ENCODE results near the gene MAN2A2. TPM values are rescaled to one million over a fixed set of nuclear protein-coding genes. Genes with fewer than 3 reads are reported as not detected.

The MAN2A2 gene
- total RNA-seq, 2 experiments from 2014 or later, result 108 to 111 TPM

DNA sequence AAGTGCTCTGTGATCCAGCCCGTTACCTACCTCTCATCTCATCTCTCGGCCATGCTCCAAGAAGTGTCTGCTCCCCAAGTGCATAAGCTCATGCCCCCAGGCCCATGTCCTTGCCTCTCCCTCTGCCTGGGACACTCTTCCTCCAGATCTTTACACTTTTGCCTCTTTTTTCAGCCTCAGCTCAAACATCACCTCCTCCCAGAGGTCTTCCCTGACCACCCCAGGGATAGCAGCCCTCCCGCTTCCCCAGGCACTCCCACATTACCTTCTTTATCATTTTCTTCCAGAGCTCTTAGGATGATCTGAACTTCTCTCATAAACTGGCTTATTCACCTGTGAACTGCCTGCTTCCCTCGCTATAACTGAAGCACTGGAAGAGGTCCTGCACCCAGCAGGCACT lies 37.4 kb upstream of the MAN2A2 start:
- DNase-seq, result no peak
- peaks cover 2% of the 10 kb centered on the region for H3K36me3 Mint-ChIP-seq
- H3K27ac Mint-ChIP-seq, result no peak overlapping the region
- no peak overlapping the region for H3K4me3 Mint-ChIP-seq
- POLR2A ChIA-PET, result no interaction called here
- ATAC-seq (ENCODE audit: low read depth), result no peak
- H3K4me1 Mint-ChIP-seq, result peaks cover 35% of the 10 kb centered on the region
- H3K9me3 Mint-ChIP-seq, result no peaks in the 10 kb centered on the region
- no peaks in the 10 kb centered on the region for H3K27me3 Mint-ChIP-seq

- no peak for ATAC-seq (ENCODE audit: low read depth)
- Mint-ChIP-seq H3K4me3 (no peak overlapping the region), H3K27me3 (no peaks in the 10 kb centered on the region), H3K4me1 (peaks cover 37% of the 10 kb centered on the region), H3K36me3 (peaks cover 2% of the 10 kb centered on the region), H3K9me3 (no peaks in the 10 kb centered on the region), H3K27ac (no peak overlapping the region)
- DNase-seq, result no peak
- POLR2A ChIA-PET, result no interaction called here
Observed at GRCh38 chr15:90866161-90866715, 36.9 kb upstream of the MAN2A2 start.

DNA sequence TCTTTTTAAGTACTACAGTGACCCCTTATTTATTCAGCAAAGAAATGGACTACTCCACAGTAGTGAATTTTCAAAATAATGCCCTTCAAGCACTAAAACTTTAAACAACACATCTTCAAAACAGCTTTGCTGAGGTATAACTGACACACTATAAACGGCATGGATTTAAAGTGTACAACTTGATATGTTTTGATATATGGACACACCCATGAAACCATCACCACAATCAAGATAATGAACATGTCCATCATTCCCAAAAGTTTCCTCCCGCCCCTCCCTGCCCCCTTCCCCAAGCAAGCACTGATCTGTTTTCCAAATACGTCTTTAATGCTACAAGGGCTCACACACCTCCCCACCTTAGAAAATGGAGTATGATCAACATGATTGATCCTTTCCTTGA lies 36.3 kb upstream of the MAN2A2 start:
- no peaks in the 10 kb centered on the region for H3K27me3 Mint-ChIP-seq
- H3K36me3 Mint-ChIP-seq, result peaks cover 2% of the 10 kb centered on the region
- peaks cover 37% of the 10 kb centered on the region for H3K4me1 Mint-ChIP-seq
- H3K27ac Mint-ChIP-seq, result no peak overlapping the region
- no peak overlapping the region for H3K4me3 Mint-ChIP-seq
- H3K9me3 Mint-ChIP-seq, result no peaks in the 10 kb centered on the region
- ATAC-seq (ENCODE audit: low read depth) (no peak), DNase-seq (no peak)
- POLR2A ChIA-PET, result no interaction called here

DNA sequence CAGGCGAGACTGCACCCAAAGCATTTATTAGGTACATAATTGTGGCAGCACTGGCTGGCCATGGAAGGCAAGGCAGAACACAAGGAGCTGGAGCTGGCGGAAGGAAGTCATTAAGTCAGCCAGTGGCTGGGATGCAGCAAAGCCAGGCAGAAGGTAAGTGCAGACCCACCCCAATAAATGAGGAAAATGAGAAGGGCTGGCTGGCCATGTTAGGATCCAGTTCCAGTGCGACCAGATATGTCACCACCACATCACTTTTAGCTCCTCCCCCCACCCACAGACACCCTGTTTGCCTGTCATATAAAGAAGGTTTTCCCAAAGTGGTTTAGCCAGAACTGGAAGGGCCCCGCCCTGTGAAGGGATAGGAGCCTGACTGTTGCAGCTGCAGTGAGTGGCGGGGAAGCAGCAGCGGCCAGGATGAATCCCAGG lies 34.8 kb upstream of the MAN2A2 start, which contains the start of gene FURIN:
FURIN (plus strand) TSS at position 328 of the 429 bp plus-strand sequence. CDS start 7,153 bp downstream, outside the sequence.
- Mint-ChIP-seq H3K27me3 (no peaks in the 10 kb centered on the region), H3K9me3 (no peaks in the 10 kb centered on the region), H3K4me1 (peaks cover 40% of the 10 kb centered on the region), H3K36me3 (peaks cover 4% of the 10 kb centered on the region), H3K27ac (peak within 1 kb of the TSS; percentile 92), H3K4me3 (peak within 1 kb of the TSS; percentile 63)
- DNase-seq (no peak), ATAC-seq (ENCODE audit: low read depth) (no peak)
- POLR2A ChIA-PET, result interaction anchor here (0.7 to 0.9 kb wide), 2 partner anchors 13 to 17 kb away, joined by 3 to 4 read pairs; no protein-coding TSS in a partner anchor

GRCh38 chr15:90869140-90869541 lies 34.0 kb upstream of the MAN2A2 start:
- Mint-ChIP-seq H3K27me3 (no peaks in the 10 kb centered on the region), H3K4me3 (peak overlapping the region; percentile 63), H3K9me3 (no peaks in the 10 kb centered on the region), H3K36me3 (peaks cover 4% of the 10 kb centered on the region), H3K27ac (peak overlapping the region; percentile 92), H3K4me1 (peaks cover 43% of the 10 kb centered on the region)
- ATAC-seq (ENCODE audit: low read depth), result no peak
- DNase-seq, result no peak
- POLR2A ChIA-PET, result no interaction called here

GRCh38 chr15:90869601-90870353 lies 33.3 kb upstream of the MAN2A2 start:
- Mint-ChIP-seq H3K4me3 (peak overlapping the region; percentile 91), H3K4me1 (peaks cover 44% of the 10 kb centered on the region), H3K27ac (peak overlapping the region; percentile 92), H3K36me3 (peaks cover 4% of the 10 kb centered on the region), H3K9me3 (no peaks in the 10 kb centered on the region), H3K27me3 (no peaks in the 10 kb centered on the region)
- POLR2A ChIA-PET, result interaction anchor here (0.7 to 2.1 kb wide), 5 partner anchors 12 to 153 kb away, joined by 3 to 12 read pairs (median 6); partner anchors contain the start of genes BLM and MAN2A2
- DNase-seq (no peak), ATAC-seq (ENCODE audit: low read depth) (peak; percentile 37)

DNA sequence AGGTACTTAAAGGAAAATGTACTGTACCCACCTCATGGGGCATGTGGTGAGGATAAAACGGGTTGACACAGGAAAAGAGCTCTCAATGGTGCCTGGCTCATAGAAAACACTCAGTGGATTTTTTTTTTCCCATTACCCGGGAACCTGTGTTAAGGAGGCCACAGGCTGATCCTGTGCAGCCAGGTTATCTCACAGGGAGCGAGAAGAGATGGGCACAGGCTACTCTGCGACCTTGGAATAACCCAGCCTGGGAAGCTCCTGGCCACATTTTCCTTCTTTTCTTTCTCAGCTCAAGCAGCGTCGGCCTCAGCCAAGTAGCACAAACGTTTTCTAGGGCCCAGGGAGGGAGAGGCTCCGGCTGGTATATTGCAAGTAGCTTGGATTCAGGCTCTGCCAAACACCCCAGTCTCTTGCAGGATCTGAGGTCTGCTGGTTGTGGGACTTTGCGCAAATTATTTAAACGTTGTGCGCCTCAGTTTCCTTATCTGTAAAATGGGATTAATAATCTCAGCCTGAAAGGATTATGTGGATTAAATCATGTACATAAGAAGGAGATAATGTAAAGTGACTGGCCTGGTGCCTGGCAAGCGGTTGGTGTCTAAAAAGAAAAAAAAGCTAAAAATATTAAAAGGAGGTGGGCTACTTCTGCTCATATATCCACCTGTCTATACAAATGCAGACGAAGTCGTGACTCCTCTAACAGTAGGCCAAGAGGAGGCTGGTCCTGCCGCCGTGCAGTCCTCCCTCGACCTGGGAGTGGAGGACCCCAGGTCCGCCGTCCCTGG lies 32.6 kb upstream of the MAN2A2 start:
- no peaks in the 10 kb centered on the region for H3K27me3 Mint-ChIP-seq
- H3K4me3 Mint-ChIP-seq, result peak overlapping the region; percentile 91
- H3K27ac Mint-ChIP-seq, result peak overlapping the region; percentile 92
- ATAC-seq (ENCODE audit: low read depth) (peak; percentile 28), DNase-seq (no peak)
- H3K4me1 Mint-ChIP-seq, result peaks cover 45% of the 10 kb centered on the region
- POLR2A ChIA-PET, result interaction anchor here (0.7 to 2.1 kb wide), 11 partner anchors 12 to 494 kb away, joined by 3 to 17 read pairs (median 4); partner anchors contain the start of genes BLM, FES and MAN2A2
- H3K36me3 Mint-ChIP-seq, result peaks cover 4% of the 10 kb centered on the region
- H3K9me3 Mint-ChIP-seq, result no peaks in the 10 kb centered on the region

GRCh38 chr15:90871139-90871715 lies 31.9 kb upstream of the MAN2A2 start:
- H3K4me1 Mint-ChIP-seq, result peaks cover 45% of the 10 kb centered on the region
- DNase-seq (peak; percentile 73), ATAC-seq (ENCODE audit: low read depth) (peak; percentile 32)
- POLR2A ChIA-PET, result interaction anchor here (0.6 to 2.1 kb wide), 17 partner anchors 13 to 495 kb away, joined by 3 to 17 read pairs (median 4); partner anchors contain the start of genes BLM, FES and MAN2A2
- H3K9me3 Mint-ChIP-seq, result no peaks in the 10 kb centered on the region
- peak overlapping the region; percentile 92 for H3K27ac Mint-ChIP-seq
- peak overlapping the region; percentile 91 for H3K4me3 Mint-ChIP-seq
- peaks cover 4% of the 10 kb centered on the region for H3K36me3 Mint-ChIP-seq
- H3K27me3 Mint-ChIP-seq, result no peaks in the 10 kb centered on the region

DNA sequence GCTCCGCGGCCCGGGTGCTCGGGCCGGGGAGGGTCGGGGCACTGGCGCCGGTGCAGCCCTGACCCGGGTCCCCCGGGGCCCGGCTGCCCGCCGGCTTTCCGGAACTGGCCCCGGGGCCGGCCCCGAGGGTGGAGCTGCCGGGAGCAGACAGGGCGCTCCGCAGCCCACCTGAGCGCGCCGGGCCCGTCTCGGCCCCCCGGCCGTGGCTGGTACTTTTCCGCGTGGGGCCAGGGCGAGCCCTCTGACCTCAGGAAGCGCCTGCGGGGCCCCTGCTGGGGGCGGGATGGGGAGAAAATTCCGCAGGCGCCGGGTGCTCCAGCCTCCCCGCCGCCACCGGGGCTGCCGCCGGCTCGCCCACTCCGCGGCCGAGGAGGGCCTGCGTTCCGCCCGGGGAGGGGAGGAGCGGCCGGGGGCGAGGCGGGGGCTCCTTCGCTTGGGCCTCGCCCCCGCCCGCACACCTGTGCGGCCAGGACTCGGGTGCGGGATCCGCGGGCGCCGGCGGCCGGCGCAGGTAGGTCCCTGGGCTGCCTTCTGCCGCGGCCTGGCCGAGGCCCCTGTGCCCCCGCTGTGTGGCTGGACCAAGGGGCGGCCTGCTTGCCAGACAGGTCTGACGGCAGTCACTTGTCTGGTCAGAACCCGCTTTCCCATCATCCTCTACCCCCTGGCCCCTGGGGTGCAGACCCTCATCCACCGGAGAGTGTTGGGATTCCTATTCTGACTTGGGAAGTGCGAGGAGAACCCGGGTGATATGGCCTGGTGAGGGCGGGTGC lies 31.2 kb upstream of the MAN2A2 start:
- Mint-ChIP-seq H3K27me3 (no peaks in the 10 kb centered on the region), H3K4me1 (peaks cover 47% of the 10 kb centered on the region), H3K4me3 (peak overlapping the region; percentile 90), H3K27ac (peak overlapping the region; percentile 86), H3K36me3 (peaks cover 10% of the 10 kb centered on the region), H3K9me3 (no peaks in the 10 kb centered on the region)
- DNase-seq (peak; percentile 63), ATAC-seq (ENCODE audit: low read depth) (peak; percentile 28)
- POLR2A ChIA-PET, result interaction anchor here (0.5 to 2.1 kb wide), 18 partner anchors 10 to 495 kb away, joined by 3 to 17 read pairs (median 4); partner anchors contain the start of genes BLM, FES and MAN2A2

DNA sequence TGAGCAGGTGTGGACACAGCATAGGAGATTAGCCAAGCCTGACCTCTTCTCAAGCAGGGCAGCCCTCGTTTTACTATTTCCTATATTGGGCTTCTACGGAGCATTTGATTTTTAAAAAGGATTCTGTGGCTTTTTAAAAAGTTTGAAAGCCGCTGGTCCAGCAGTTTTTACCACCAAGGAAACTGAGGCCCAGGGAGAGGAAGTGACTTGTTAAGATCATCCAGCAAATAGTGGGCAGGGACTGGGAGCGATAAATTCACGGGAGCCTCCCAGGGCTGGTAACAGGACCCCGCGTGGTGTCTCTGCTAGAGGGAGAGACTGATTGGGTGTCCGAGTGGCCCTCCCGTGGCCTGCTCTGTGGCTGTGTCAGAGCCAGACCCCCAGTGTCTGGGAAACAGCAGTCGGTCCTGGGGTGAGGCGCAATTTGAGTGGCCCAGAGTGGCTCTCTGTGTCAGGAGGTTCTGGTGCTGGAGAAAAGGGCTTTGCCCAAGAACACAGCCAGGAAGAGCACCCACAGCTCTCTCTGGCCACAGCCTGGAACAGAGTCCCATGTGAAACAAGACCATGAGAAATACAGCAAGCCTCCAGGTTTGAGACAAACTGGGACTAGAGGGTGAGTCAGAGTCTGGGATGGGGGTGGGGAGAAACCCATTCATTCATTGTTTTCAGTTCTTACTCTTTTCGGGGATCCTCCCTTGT lies 30.5 kb upstream of the MAN2A2 start:
- Mint-ChIP-seq H3K27ac (peak overlapping the region; percentile 86), H3K27me3 (no peaks in the 10 kb centered on the region), H3K4me1 (peaks cover 50% of the 10 kb centered on the region), H3K9me3 (no peaks in the 10 kb centered on the region), H3K36me3 (peaks cover 14% of the 10 kb centered on the region), H3K4me3 (peak overlapping the region; percentile 90)
- POLR2A ChIA-PET, result interaction anchor here (0.7 kb wide), 1 partner anchor 155 kb away, joined by 3 read pairs; the partner anchor contains the start of gene BLM
- ATAC-seq (ENCODE audit: low read depth) (no peak), DNase-seq (no peak)

- POLR2A ChIA-PET, result interaction anchor here (0.7 to 1.5 kb wide), 3 partner anchors 10 to 157 kb away, joined by 3 to 6 read pairs (median 4); partner anchors contain the start of gene BLM
- H3K9me3 Mint-ChIP-seq, result no peaks in the 10 kb centered on the region
- H3K27me3 Mint-ChIP-seq, result no peaks in the 10 kb centered on the region
- H3K27ac Mint-ChIP-seq, result peak overlapping the region; percentile 86
- H3K36me3 Mint-ChIP-seq, result peaks cover 16% of the 10 kb centered on the region
- DNase-seq, result no peak
- peaks cover 47% of the 10 kb centered on the region for H3K4me1 Mint-ChIP-seq
- peak overlapping the region; percentile 90 for H3K4me3 Mint-ChIP-seq
- no peak for ATAC-seq (ENCODE audit: low read depth)
Observed at GRCh38 chr15:90873488-90873997, 29.6 kb upstream of the MAN2A2 start.

Data from activated naive CD8-positive, alpha-beta T cell treated with anti-CD3 and anti-CD28 coated beads, Interleukin-2, amount 10 ng/mL, durations not matched to agents 7 days and 5 days (primary cell).